Measurements from ENCODE around the gene RAB6A.
"Not testable (repeated sequence)": the region's sequence is repeated elsewhere in the genome, so short reads cannot be mapped to it uniquely, and the experiment has no call there.

The RAB6A gene

GRCh38 chr11:73717136-73717535 lies 43.7 kb downstream of the RAB6A start:
- no peak for DNase-seq (ENCODE audit: low spot score)

- DNase-seq (ENCODE audit: low spot score), result peak; percentile 22
Observed at GRCh38 chr11:73716153-73717056, 44.5 kb downstream of the RAB6A start.

- DNase-seq (ENCODE audit: low spot score), result no peak
Observed at GRCh38 chr11:73715541-73715940, 45.3 kb downstream of the RAB6A start.

GRCh38 chr11:73710964-73711363 lies 49.9 kb downstream of the RAB6A start:
- DNase-seq (ENCODE audit: low spot score), result no peak

GRCh38 chr11:73705053-73705452 lies 55.8 kb downstream of the RAB6A start:
- DNase-seq (ENCODE audit: low spot score), result no peak

- no peak for DNase-seq (ENCODE audit: low spot score)
Observed at GRCh38 chr11:73693899-73694525, 66.9 kb downstream of the RAB6A start.

GRCh38 chr11:73680687-73681086 lies 80.2 kb downstream of the RAB6A start:
- DNase-seq (ENCODE audit: low spot score), result no peak

GRCh38 chr11:73676552-73676951 lies 84.3 kb downstream of the RAB6A start:
- not testable (repeated sequence) for DNase-seq (ENCODE audit: low spot score)

GRCh38 chr11:73671701-73672100 lies 89.2 kb downstream of the RAB6A start:
- DNase-seq (ENCODE audit: low spot score), result no peak

GRCh38 chr11:73670808-73671207 lies 90.1 kb downstream of the RAB6A start:
- no peak for DNase-seq (ENCODE audit: low spot score)

- DNase-seq (ENCODE audit: low spot score), result no peak
Observed at GRCh38 chr11:73667891-73668290, 93.0 kb downstream of the RAB6A start.

GRCh38 chr11:73664877-73665276 lies 96.0 kb downstream of the RAB6A start:
- no peak for DNase-seq (ENCODE audit: low spot score)

- no peak for DNase-seq (ENCODE audit: low spot score)
Observed at GRCh38 chr11:73663604-73664495, 97.0 kb downstream of the RAB6A start.

- no peak for DNase-seq (ENCODE audit: low spot score)
Observed at GRCh38 chr11:73662445-73663157, 98.3 kb downstream of the RAB6A start.

GRCh38 chr11:73661035-73661628 lies 99.7 kb downstream of the RAB6A start:
- DNase-seq (ENCODE audit: low spot score), result peak; percentile 87

- DNase-seq (ENCODE audit: low spot score), result no peak
Observed at GRCh38 chr11:73660497-73661034, 100.3 kb downstream of the RAB6A start.

GRCh38 chr11:73659961-73660360 lies 100.9 kb downstream of the RAB6A start:
- DNase-seq (ENCODE audit: low spot score), result no peak

- DNase-seq (ENCODE audit: low spot score), result no peak
Observed at GRCh38 chr11:73656985-73657384, 103.9 kb downstream of the RAB6A start.

- DNase-seq (ENCODE audit: low spot score), result no peak
Observed at GRCh38 chr11:73655686-73656085, 105.2 kb downstream of the RAB6A start.

- no peak for DNase-seq (ENCODE audit: low spot score)
Observed at GRCh38 chr11:73654482-73655021, 106.3 kb downstream of the RAB6A start.

- DNase-seq (ENCODE audit: low spot score), result no peak
Observed at GRCh38 chr11:73653996-73654395, 106.9 kb downstream of the RAB6A start.

All from activated CD4-positive, alpha-beta T cell treated with anti-CD3 and anti-CD28 coated beads, Interleukin-2, Interleukin-4, amounts not matched to agents 100 ng/mL and 50 ng/mL, durations not matched to agents 16 hours and 8 hours (primary cell).